Neural progenitor cell (in vitro differentiated cells): ENCODE data around the gene NEURL1B. TPM values are rescaled to one million over a fixed set of nuclear protein-coding genes. Genes with fewer than 3 reads are reported as not detected.

Experiments used
- DNase-seq: peaks from one replicate; pipeline ENCODE4 v3.0.0-alpha.2; 2016; ENCODE audit warnings: low spot score
- H2AFZ ChIP-seq: fragments of 200-600 bp; sonication (generic); replicated peaks from 2 replicates; pipeline ENCODE4 v1.6.1; 2016; ENCODE audit warnings: antibody characterized with exemption
- H3F3A ChIP-seq: fragments of 200-600 bp; sonication (generic); 2 replicates; pipeline ENCODE4 v1.6.1; 2016; ENCODE audit warnings: antibody characterized with exemption, low read depth
- H3K27ac ChIP-seq: fragments of 200-600 bp; sonication (generic); 2 replicates; pipeline ENCODE4 v1.5.1; 2016; ENCODE audit warnings: mild to moderate bottlenecking
- H3K27me3 ChIP-seq: fragments of 200-600 bp; sonication (generic); 2 replicates; pipeline ENCODE4 v1.6.1; 2016; ENCODE audit warnings: mild to moderate bottlenecking, moderate library complexity
- H3K36me3 ChIP-seq: fragments of 200-600 bp; sonication (generic); 2 replicates; pipeline ENCODE4 v1.5.1; 2016
- H3K4me1 ChIP-seq: fragments of 200-600 bp; sonication (generic); 2 replicates; pipeline ENCODE4 v1.6.1; 2016; ENCODE audit warnings: mixed run types
- H3K4me2 ChIP-seq: fragments of 200-600 bp; sonication (generic); 2 replicates; pipeline ENCODE4 v1.6.1; 2016
- H3K4me3 ChIP-seq: fragments of 200-600 bp; sonication (generic); 2 replicates; pipeline ENCODE4 v1.5.1; 2016
- H3K79me2 ChIP-seq: fragments of 200-600 bp; sonication (generic); 2 replicates; pipeline ENCODE4 v1.6.1; 2016; ENCODE audit warnings: low read depth
- H3K9ac ChIP-seq: fragments of 200-600 bp; sonication (generic); 2 replicates; pipeline ENCODE4 v1.6.1; 2016
- H3K9me3 ChIP-seq: fragments of 200-600 bp; sonication (generic); 2 replicates; pipeline ENCODE4 v1.5.1; 2016; ENCODE audit warnings: low read depth
- H4K20me1 ChIP-seq: fragments of 200-600 bp; sonication (generic); 2 replicates; pipeline ENCODE4 v1.6.1; 2016; ENCODE audit warnings: low read depth
- H3K27ac Mint-ChIP-seq: 3 replicates; pipeline ENCODE4 v1.8.0; 2021; ENCODE audit warnings: mixed read lengths
- H3K27me3 Mint-ChIP-seq: 2 replicates; pipeline ENCODE4 v1.8.0; 2022; ENCODE audit warnings: low read depth, mild to moderate bottlenecking, inconsistent platforms, moderate library complexity, mixed read lengths; ENCODE audit not compliant: insufficient read depth
- H3K36me3 Mint-ChIP-seq: 3 replicates; pipeline ENCODE4 v1.8.0; 2021; ENCODE audit warnings: mixed read lengths
- H3K4me1 Mint-ChIP-seq: 3 replicates; pipeline ENCODE4 v1.8.0; 2021; ENCODE audit warnings: mixed read lengths
- H3K4me3 Mint-ChIP-seq: 3 replicates; pipeline ENCODE4 v1.8.0; 2021; ENCODE audit warnings: mild to moderate bottlenecking, moderate library complexity, mixed read lengths
- H3K9me3 Mint-ChIP-seq: 3 replicates; pipeline ENCODE4 v1.8.0; 2020; ENCODE audit warnings: mixed read lengths
- EZH2 ChIP-seq: fragments of 200-600 bp; sonication (generic); IDR thresholded peaks from 2 replicates; pipeline ENCODE4 v1.6.1; 2017; ENCODE audit warnings: antibody characterized with exemption, mild to moderate bottlenecking, moderate library complexity
- EZH2phosphoT487 ChIP-seq: fragments of 200-600 bp; sonication (generic); IDR thresholded peaks from 2 replicates; pipeline ENCODE4 v1.6.1; 2017; ENCODE audit warnings: antibody characterized with exemption
- total RNA-seq: library from RNA; depleted of rRNA; stranded (reverse); fragments of >200 nt; gene quantifications from 2 replicates; pipeline ENCODE4 v1.2.3, GENCODE V29; 2015; ENCODE audit warnings: low replicate concordance
- TF ChIP-seq, protein P1 (sequence below): fragments of 200-600 bp; sonication (generic); IDR thresholded peaks from 2 replicates; pipeline ENCODE4 v1.5.1; 2017; ENCODE audit warnings: antibody characterized with exemption, mild to moderate bottlenecking

NEURL1B gene
- total RNA-seq, 1 donor from 2014 or later = 12.1 TPM

- Histone ChIP-seq H3K4me1 (no peaks in the 10 kb centered on the region), H3K27ac (no peak overlapping the region), H3K79me2 (no peaks in the 10 kb centered on the region), H3K27me3 (peaks cover 44% of the 10 kb centered on the region), H3F3A (no peaks in the 10 kb centered on the region), H4K20me1 (no peaks in the 10 kb centered on the region), H3K9me3 (no peaks in the 10 kb centered on the region), H2AFZ (peak overlapping the region; percentile 50), H3K4me3 (peak overlapping the region; percentile 28), H3K4me2 (peak overlapping the region; percentile 39), H3K36me3 (no peaks in the 10 kb centered on the region), H3K9ac (no peak overlapping the region)
- Mint-ChIP-seq H3K4me1 (peaks cover 5% of the 10 kb centered on the region), H3K27me3 (peaks cover 8% of the 10 kb centered on the region), H3K9me3 (no peaks in the 10 kb centered on the region), H3K27ac (no peak overlapping the region), H3K4me3 (no peak overlapping the region), H3K36me3 (peaks cover 9% of the 10 kb centered on the region)
- peak; percentile 67 for DNase-seq
- TF ChIP-seq EZH2phosphoT487 (no peak), EZH2 (peak; percentile 49)
- TF ChIP-seq, protein P1, sequence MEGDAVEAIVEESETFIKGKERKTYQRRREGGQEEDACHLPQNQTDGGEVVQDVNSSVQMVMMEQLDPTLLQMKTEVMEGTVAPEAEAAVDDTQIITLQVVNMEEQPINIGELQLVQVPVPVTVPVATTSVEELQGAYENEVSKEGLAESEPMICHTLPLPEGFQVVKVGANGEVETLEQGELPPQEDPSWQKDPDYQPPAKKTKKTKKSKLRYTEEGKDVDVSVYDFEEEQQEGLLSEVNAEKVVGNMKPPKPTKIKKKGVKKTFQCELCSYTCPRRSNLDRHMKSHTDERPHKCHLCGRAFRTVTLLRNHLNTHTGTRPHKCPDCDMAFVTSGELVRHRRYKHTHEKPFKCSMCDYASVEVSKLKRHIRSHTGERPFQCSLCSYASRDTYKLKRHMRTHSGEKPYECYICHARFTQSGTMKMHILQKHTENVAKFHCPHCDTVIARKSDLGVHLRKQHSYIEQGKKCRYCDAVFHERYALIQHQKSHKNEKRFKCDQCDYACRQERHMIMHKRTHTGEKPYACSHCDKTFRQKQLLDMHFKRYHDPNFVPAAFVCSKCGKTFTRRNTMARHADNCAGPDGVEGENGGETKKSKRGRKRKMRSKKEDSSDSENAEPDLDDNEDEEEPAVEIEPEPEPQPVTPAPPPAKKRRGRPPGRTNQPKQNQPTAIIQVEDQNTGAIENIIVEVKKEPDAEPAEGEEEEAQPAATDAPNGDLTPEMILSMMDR = no peak
Measured at GRCh38 chr5:172683645-172684471, 42.8 kb downstream of the NEURL1B start.

DNA sequence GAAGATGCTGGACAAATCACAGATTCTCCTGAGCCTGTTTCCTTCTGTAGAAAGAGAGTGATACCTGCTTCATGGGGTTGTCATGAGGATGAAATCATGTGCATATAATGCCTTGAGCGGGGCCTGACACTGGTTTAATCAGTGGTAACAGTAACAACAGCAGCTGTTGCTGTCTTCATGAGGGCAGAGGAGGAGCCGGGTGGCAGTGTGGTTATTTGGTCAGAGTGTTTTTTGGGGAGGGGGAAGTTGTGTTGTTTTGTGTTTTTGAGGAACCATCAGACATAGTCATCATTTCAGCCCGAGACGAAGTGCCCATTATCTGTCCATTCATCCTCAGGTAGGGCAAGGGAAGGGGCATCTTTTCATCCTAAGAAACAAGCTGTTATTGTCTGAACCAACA is 44.0 kb downstream of the NEURL1B start:
- no peak overlapping the region for H3K27ac Mint-ChIP-seq
- no peaks in the 10 kb centered on the region for H4K20me1 ChIP-seq
- no peak overlapping the region for H3K4me3 Mint-ChIP-seq
- H3K36me3 Mint-ChIP-seq = peaks cover 9% of the 10 kb centered on the region
- peaks cover 5% of the 10 kb centered on the region for H3K4me1 Mint-ChIP-seq
- DNase-seq = no peak
- no peak overlapping the region for H3K27ac ChIP-seq
- H3K79me2 ChIP-seq = no peaks in the 10 kb centered on the region
- no peak overlapping the region for H3K9ac ChIP-seq
- H3K4me2 ChIP-seq = no peak overlapping the region
- H3K36me3 ChIP-seq = no peaks in the 10 kb centered on the region
- H3K27me3 ChIP-seq = peaks cover 44% of the 10 kb centered on the region
- H3F3A ChIP-seq = no peaks in the 10 kb centered on the region
- no peaks in the 10 kb centered on the region for H3K9me3 ChIP-seq
- H3K4me3 ChIP-seq = no peak overlapping the region
- no peaks in the 10 kb centered on the region for H3K4me1 ChIP-seq
- no peak for TF ChIP-seq EZH2phosphoT487
- TF ChIP-seq, protein P1 = no peak
- no peak for TF ChIP-seq EZH2
- H3K27me3 Mint-ChIP-seq = peaks cover 8% of the 10 kb centered on the region
- H2AFZ ChIP-seq = no peak overlapping the region
- H3K9me3 Mint-ChIP-seq = no peaks in the 10 kb centered on the region

DNA sequence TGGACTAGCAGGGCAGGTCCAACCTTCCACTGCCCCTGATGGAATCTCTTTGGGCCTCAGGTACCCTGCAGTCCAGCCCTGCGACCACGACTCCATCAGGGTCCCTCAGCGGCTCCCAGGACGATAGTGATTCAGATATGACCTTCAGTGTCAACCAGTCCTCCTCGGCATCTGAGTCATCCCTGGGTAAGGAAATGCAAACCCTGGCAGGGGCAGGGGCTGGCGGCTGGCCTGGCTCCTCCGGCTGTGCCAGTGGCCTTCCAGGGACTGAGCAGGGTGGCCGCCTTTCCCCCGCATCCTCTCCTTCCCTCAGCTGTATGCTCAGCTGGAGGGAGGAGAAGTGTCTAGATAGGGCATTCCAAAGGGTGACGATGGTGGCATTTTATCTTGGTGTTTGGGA is 45.0 kb downstream of the NEURL1B start:
- Mint-ChIP-seq H3K36me3 (peaks cover 9% of the 10 kb centered on the region), H3K4me3 (no peak overlapping the region), H3K27ac (no peak overlapping the region), H3K9me3 (no peaks in the 10 kb centered on the region), H3K27me3 (peaks cover 8% of the 10 kb centered on the region), H3K4me1 (peaks cover 4% of the 10 kb centered on the region)
- no peak for DNase-seq
- Histone ChIP-seq H3K36me3 (no peaks in the 10 kb centered on the region), H3K4me1 (no peaks in the 10 kb centered on the region), H2AFZ (no peak overlapping the region), H4K20me1 (no peaks in the 10 kb centered on the region), H3K4me2 (no peak overlapping the region), H3K79me2 (no peaks in the 10 kb centered on the region), H3K9me3 (no peaks in the 10 kb centered on the region), H3F3A (no peaks in the 10 kb centered on the region), H3K4me3 (no peak overlapping the region), H3K27ac (no peak overlapping the region), H3K27me3 (peaks cover 44% of the 10 kb centered on the region), H3K9ac (no peak overlapping the region)
- TF ChIP-seq EZH2 = no peak
- TF ChIP-seq EZH2phosphoT487 = no peak
- TF ChIP-seq, protein P1 = no peak
